NCI-H2081 (cell line): ENCODE measurements around the gene NTN3.
A peak's percentile ranks its signal among the peaks of the same experiment; 100 is the strongest.
"Not testable (repeated sequence)": the region's sequence is repeated elsewhere in the genome, so short reads cannot be mapped to it uniquely, and the experiment has no call there.

Experiments
- DNase-seq, 2 experiments: peaks; one replicate each; lab custom pipeline; 2025; lab: John Stamatoyannopoulos, UW

NTN3 gene

GRCh38 chr16:2479996-2480395, 8.9 kb downstream of the NTN3 start:
- not testable (repeated sequence) for DNase-seq

- no peak for DNase-seq
Measured at GRCh38 chr16:2480948-2481347, 9.9 kb downstream of the NTN3 start.

GRCh38 chr16:2481676-2482075, 10.6 kb downstream of the NTN3 start:
- no peak for DNase-seq

GRCh38 chr16:2482249-2482648, 11.2 kb downstream of the NTN3 start:
- no peak for DNase-seq

- DNase-seq = peak in 1 of 2 experiments; percentile 37
Measured at GRCh38 chr16:2482708-2483534, 11.8 kb downstream of the NTN3 start.

GRCh38 chr16:2483939-2484897, 13.1 kb downstream of the NTN3 start:
- no peak for DNase-seq

GRCh38 chr16:2484898-2485508, 13.9 kb downstream of the NTN3 start:
- DNase-seq = no peak

GRCh38 chr16:2485811-2486507, 14.9 kb downstream of the NTN3 start:
- DNase-seq = no peak

- no peak for DNase-seq
Measured at GRCh38 chr16:2486645-2487516, 15.8 kb downstream of the NTN3 start.

GRCh38 chr16:2487517-2487842, 16.4 kb downstream of the NTN3 start:
- no peak for DNase-seq

- no peak for DNase-seq
Measured at GRCh38 chr16:2487903-2488531, 16.9 kb downstream of the NTN3 start.

- DNase-seq = no peak
Measured at GRCh38 chr16:2489581-2489980, 18.5 kb downstream of the NTN3 start.

- no peak for DNase-seq
Measured at GRCh38 chr16:2490190-2491105, 19.4 kb downstream of the NTN3 start.

GRCh38 chr16:2492292-2492691, 21.2 kb downstream of the NTN3 start:
- DNase-seq = no peak

GRCh38 chr16:2493605-2494004, 22.5 kb downstream of the NTN3 start:
- no peak for DNase-seq

- DNase-seq = no peak
Measured at GRCh38 chr16:2494616-2495015, 23.5 kb downstream of the NTN3 start.

GRCh38 chr16:2495041-2495440, 23.9 kb downstream of the NTN3 start:
- no peak for DNase-seq

GRCh38 chr16:2496223-2497115, 25.4 kb downstream of the NTN3 start:
- no peak for DNase-seq
